Posterior vena cava (tissue), 2 donors: ENCODE data around the gene MAD1L1. TPM values are rescaled to one million over a fixed set of nuclear protein-coding genes. Genes with fewer than 3 reads are reported as not detected.
"Not testable (repeated sequence)": the region's sequence is repeated elsewhere in the genome, so short reads cannot be mapped to it uniquely, and the experiment has no call there.

Experiments used
- DNase-seq: peaks from one replicate; pipeline ENCODE4 v3.0.0-alpha.2; 2020; ENCODE audit warnings: low spot score
- intact Hi-C, 2 donors: fragments of 100-400 bp; cut with DNase I; formaldehyde crosslinking; loops; one replicate each; pipeline versions ENCODE4 v1.14.1 to v1.14.2; 2022 to 2023
- total RNA-seq, 2 donors: library from RNA; stranded (reverse); fragmentation: NEBNext Ultra II Directional; extraction: Animal tissue kit (Norgen Biotek cat#: 25700); gene quantifications; one replicate each; pipeline ENCODE4 v1.2.1, GENCODE V29; 2021
- donor health status: DM: yes; HTN: yes; CAD: no.
- donor health status: DM: yes; HTN: yes; CAD: no.

MAD1L1 gene
- total RNA-seq, 2 donors from 2014 or later = 17.3 to 24.7 TPM

GRCh38 chr7:2037808-2038522, 194.8 kb downstream of the MAD1L1 start:
- intact Hi-C loops = no loop called here
- DNase-seq = peak; percentile 85

GRCh38 chr7:2037301-2037807, 195.4 kb downstream of the MAD1L1 start:
- intact Hi-C loops = no loop called here
- DNase-seq = peak; percentile 65

DNA sequence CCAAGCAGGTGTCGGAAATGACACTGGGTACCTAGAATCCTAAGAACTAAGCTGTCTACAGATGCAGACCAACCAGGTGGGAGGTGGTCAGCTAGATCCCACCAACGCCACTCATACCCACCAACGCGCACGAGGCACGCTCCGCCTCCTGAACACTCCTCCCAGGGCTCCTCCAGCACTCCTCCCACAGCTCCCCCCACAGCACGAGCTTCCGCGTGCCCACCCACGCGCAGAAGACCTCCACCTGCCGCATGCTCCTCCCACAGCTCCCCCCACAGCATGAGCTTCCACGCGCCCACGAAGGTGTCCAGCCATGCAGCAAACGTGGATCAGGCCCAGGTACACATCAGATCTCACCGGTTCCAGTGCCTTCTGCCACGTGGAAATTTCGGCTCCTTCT, 196.0 kb downstream of the MAD1L1 start:
- intact Hi-C loops = no loop called here
- peak; percentile 58 for DNase-seq

DNA sequence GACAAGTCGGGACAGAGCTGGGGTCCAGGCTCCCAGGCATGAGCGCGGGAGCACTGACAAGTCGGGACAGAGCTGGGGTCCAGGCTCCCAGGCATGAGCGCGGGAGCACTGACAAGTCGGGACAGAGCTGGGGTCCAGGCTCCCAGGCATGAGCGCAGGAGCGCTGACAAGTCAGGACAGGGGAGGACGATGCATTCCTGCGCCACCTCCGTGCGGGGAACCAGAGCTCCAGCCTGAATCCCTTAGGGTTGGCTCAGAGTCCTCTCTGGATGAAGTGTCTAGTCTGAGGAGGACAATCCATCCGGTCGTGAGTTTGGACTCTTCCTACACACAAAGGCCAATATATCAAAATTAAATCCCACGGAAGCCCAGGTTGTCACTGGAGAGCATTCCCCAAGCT, 196.5 kb downstream of the MAD1L1 start:
- peak; percentile 51 for DNase-seq

GRCh38 chr7:2034291-2035201, 198.2 kb downstream of the MAD1L1 start:
- DNase-seq = peak; percentile 55
- intact Hi-C loops = no loop called here

More for the DNA sequence above, 196.5 kb downstream of the MAD1L1 start:
- intact Hi-C loops = not testable (repeated sequence)

DNA sequence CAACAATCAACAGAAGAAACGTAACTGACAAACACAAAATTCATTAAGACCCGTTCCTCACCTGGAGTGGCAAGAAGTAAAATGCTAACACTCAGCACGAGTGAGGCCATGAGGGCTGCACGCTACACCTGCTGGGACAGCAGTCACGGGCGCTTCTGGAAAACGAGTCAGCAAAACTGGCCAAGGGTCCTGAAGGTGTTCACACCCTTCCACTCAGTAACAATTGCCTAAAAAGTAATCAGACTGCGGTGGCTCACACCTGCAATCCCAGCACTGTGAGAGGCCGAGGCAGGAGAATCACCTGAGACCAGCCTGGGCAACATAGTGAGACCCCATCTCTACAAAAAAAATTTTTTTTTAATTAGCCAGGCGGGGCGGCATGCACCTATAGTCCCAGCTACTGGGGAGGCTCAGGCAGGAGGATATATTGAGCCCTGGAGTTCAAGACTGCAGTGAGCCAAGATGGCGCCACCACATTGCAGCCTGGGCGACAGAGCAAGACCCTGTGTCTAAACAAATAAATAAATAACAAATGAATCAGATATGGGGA, 199.1 kb downstream of the MAD1L1 start:
- DNase-seq = peak; percentile 35
- intact Hi-C loops = no loop called here

- intact Hi-C loops = no loop called here
- DNase-seq = peak; percentile 76
Measured at GRCh38 chr7:2032876-2033407, 199.8 kb downstream of the MAD1L1 start.

GRCh38 chr7:2032030-2032875, 200.5 kb downstream of the MAD1L1 start:
- DNase-seq = peak; percentile 62
- intact Hi-C loops = no loop called here

DNA sequence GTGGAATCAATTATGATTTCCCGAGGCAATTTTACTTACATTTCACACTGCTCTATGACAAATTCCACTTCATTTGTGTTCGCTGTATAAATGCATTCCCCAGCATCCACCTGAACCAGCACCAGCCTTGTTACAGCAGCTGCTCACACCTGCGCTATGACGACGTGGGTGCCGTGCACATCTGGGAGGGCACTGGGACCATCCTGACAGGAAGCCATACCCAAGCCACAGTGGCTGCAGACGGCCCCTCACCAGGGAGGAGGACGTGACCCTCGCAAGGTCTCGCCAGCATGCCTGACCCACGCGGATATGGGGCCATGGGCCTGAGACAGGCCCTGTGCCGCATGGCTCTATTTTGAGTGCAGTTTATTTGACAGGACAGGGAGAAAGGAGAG, 201.3 kb downstream of the MAD1L1 start:
- peak; percentile 78 for DNase-seq
- intact Hi-C loops = no loop called here

DNA sequence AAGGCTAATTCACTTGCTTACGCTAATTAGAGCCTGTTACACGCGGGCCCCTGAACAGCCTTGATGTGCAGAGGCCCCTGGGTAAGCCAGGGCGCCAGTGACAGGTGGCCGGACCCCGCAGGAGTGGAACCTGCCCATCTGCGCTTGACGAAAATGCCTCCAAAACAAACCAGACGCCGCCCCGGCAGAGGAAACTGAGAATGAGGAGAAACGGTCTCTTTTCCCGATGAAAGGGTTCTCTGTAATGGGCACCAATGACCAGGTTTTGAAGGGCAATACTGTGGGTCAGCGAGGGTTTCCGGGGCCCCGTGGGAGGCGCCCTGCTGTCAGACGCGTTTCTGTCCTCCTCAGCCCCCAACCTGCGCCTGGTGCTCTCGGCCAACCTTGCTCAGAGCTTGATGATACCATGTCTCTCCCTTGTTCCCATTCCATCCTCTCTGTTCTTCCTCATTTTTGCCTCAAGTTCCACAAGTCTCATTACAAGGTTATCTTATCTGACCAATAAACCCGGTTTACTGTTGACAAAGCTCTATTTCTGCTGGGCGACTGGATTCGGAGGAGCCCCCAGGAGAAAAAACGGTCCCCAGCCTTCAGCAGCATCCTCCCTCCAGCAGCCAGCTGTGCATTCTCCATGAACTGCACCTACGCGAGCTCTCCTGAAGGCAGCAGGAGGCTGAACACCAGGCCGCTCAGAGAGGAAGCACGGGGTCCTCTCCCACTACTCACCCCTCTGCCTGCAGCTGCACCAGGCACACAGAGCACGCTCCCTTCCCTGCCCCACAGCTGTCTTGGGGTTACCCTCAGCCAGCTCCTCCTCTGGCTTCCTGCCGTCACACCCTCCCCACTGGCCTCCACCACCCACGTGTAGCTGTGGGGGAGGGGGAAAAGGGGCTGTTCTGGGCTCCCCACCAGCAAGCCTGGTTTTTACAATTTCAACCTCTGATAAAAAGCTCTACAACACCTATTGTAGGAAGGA, 202.0 kb downstream of the MAD1L1 start:
- intact Hi-C loops = no loop called here
- DNase-seq = peak; percentile 74

GRCh38 chr7:2029936-2030335, 202.8 kb downstream of the MAD1L1 start:
- intact Hi-C loops = no loop called here
- peak; percentile 62 for DNase-seq

DNA sequence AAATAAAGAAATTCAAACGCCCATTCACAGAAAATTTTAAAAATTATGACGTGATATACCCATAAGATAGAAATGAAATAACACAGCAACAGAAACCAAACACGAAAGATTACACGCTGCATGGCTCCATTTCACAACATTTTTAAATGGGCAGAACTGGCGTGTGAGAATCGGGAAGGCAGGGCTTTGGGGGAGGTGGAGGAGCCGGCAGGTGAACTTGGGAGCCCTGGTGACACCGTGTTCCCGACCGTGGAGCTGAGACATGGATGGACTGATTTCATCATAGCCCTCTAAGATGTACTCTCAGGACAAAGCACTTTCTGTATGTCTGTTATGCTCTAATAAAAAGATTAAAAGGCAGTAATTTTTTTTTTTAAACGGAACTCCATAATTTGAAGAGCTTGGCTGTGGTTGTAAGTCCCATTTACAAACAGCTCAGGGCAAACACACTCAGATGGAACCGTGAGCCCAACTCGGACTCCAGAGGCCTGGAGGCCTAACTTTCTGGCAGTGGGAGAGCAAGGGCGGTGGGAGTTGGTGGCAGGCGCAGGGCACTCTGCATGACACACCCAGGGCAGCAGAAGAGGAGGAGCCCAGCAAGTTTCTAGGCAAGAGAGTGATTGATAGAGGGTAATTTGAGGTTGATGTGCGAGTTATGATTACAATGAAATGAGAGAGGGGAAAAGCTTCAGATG, 203.4 kb downstream of the MAD1L1 start:
- DNase-seq = peak; percentile 42
- intact Hi-C loops = no loop called here

DNA sequence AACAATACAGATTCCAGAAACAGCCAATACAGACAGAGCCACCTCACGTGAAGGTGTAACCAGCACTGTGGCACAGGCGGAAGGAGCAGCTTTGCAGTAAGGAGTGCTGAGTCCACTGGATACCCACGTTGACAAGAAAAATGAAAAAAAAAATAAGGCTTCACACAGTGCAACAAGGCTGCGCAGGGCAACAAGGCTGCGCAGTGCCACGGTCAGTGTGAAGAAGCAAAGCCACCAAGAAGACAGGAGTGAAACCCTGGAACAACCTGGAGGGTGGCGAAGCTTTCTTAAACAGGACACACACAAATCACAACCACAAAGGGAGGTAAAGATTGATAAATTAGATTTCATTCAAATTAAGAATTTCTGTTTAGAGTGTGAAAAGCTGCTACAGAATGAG, 204.0 kb downstream of the MAD1L1 start:
- no peak for DNase-seq
- intact Hi-C loops = no loop called here

DNA sequence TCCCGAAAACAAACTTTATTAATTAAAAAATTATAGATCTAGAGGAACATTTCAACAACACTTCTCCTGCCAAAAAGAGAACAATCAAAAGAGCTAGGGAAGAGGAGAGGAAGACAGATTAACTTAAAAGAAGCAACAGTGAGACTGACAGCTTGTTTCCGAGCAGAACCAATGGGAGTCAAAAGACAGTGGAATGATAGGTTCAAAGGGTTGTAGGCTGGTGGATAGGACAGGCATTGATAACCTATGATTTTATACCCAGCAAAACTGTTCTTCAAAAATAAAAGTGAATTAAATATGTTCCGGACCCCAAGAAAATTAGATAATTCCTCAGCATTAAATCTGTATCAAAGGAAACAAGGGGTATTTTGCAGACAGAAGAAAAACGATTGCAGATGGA, 207.6 kb downstream of the MAD1L1 start:
- intact Hi-C loops = no loop called here

GRCh38 chr7:2024567-2024918, 208.2 kb downstream of the MAD1L1 start:
- intact Hi-C loops = no loop called here
- DNase-seq = no peak

More for the DNA sequence above, 207.6 kb downstream of the MAD1L1 start:
- DNase-seq = no peak

DNA sequence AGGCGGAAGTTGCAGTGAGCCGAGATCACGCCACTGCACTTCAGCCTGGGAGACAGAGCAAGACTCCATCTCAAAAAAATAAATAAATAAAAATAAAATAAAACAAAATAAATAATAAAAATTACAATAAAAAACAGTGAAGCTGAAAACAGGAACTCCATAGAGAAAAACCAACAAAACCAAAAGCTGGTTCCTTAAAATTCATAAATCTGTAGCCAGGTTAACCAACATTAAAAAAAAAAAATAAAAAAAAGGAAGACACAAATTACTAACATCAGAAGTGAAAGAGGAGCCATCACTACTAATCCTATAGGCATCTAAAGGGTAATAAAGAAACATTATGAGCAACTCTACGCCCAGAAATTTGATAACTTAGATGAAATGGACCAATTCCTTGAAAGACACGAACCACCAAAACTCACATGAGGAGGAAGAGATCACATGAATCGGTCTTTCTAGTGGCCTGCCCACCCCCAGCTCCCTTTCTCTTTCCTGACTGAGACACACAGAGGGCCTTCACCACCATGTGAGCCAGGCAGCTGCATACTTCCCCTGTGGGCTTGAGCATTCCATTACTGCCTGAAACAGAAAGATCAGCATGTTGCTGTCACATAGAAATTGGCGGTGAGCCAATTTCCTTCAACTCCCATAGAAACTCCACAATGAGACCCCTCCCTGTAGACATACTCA, 208.7 kb downstream of the MAD1L1 start:
- DNase-seq = peak; percentile 68
- intact Hi-C loops = no loop called here
